Keratinocyte (primary cell): ENCODE data around the gene CAPN14. TPM values are rescaled to one million over a fixed set of nuclear protein-coding genes. Genes with fewer than 3 reads are reported as not detected.

ENCODE experiments used
- DNase-seq: peaks from one replicate; pipeline ENCODE4 v3.0.0-alpha.2; 2011; ENCODE audit warnings: low read depth, missing footprints, low spot score
- FAIRE-seq: peaks from 2 replicates; lab custom pipeline; 2011; peaks lifted over from hg19 to GRCh38; lab: Jason Lieb, UNC
- H2AFZ ChIP-seq: 2 replicates; pipeline ENCODE4 v1.6.0; 2012; ENCODE audit warnings: low read length, control low read depth, inconsistent platforms; ENCODE audit not compliant: control insufficient read depth
- H3K27ac ChIP-seq: 2 replicates; pipeline ENCODE4 v1.5.1; 2011; ENCODE audit warnings: low read length; ENCODE audit not compliant: control insufficient read depth, insufficient read depth
- H3K27me3 ChIP-seq: 3 replicates; pipeline ENCODE4 v1.6.0; 2011; ENCODE audit warnings: low read length; ENCODE audit not compliant: control insufficient read depth, insufficient read depth; ENCODE audit errors: extremely low read depth
- H3K36me3 ChIP-seq, 2 experiments: 2 replicates in 1 of 2; 3 replicates in 1 of 2; pipeline ENCODE4 v1.5.1; 2011; ENCODE audit warnings: low read length in 2 of 2, mild to moderate bottlenecking in 1 of 2; ENCODE audit not compliant: control insufficient read depth in 2 of 2, insufficient read depth in 2 of 2; ENCODE audit errors: extremely low read depth in 1 of 2
- H3K4me1 ChIP-seq: 3 replicates; pipeline ENCODE4 v1.5.1; 2011; ENCODE audit warnings: low read length; ENCODE audit not compliant: control insufficient read depth, insufficient read depth; ENCODE audit errors: extremely low read depth
- H3K4me2 ChIP-seq: 3 replicates; pipeline ENCODE4 v1.6.0; 2011; ENCODE audit warnings: low read depth, low read length; ENCODE audit not compliant: control insufficient read depth, insufficient read depth; ENCODE audit errors: extremely low read depth
- H3K4me3 ChIP-seq, 3 experiments: fragments of 200-600 bp in 1 of 3; sonication (generic) in 1 of 3; 2 replicates in 2 of 3; 3 replicates in 1 of 3; pipeline ENCODE4 v1.5.1; 2011 to 2016; ENCODE audit warnings: low read length in 3 of 3, mild to moderate bottlenecking in 3 of 3, control low read depth in 2 of 3, inconsistent platforms in 1 of 3, low read depth in 1 of 3, mixed read lengths in 1 of 3, mixed run types in 1 of 3, moderate library complexity in 1 of 3; ENCODE audit not compliant: control insufficient read depth in 2 of 3, insufficient read depth in 2 of 3; ENCODE audit errors: extremely low read depth in 1 of 3
- H3K79me2 ChIP-seq: 2 replicates; pipeline ENCODE4 v1.6.0; 2012; ENCODE audit warnings: low read length; ENCODE audit not compliant: control insufficient read depth, insufficient read depth
- H3K9ac ChIP-seq: 3 replicates; pipeline ENCODE4 v1.6.0; 2011; ENCODE audit warnings: low read length; ENCODE audit not compliant: control insufficient read depth, insufficient read depth; ENCODE audit errors: extremely low read depth
- H3K9me1 ChIP-seq: 3 replicates; pipeline ENCODE4 v1.6.0; 2011; ENCODE audit warnings: low read length; ENCODE audit not compliant: control insufficient read depth, insufficient read depth; ENCODE audit errors: extremely low read depth
- H3K9me3 ChIP-seq: 2 replicates; pipeline ENCODE4 v1.5.1; 2012; ENCODE audit warnings: low read depth, low read length; ENCODE audit not compliant: control insufficient read depth
- H4K20me1 ChIP-seq: 3 replicates; pipeline ENCODE4 v1.6.0; 2011; ENCODE audit warnings: low read length; ENCODE audit not compliant: control insufficient read depth, insufficient read depth; ENCODE audit errors: extremely low read depth
- EZH2 ChIP-seq: IDR thresholded peaks from one replicate; pipeline ENCODE4 v1.6.1; 2012; ENCODE audit warnings: inconsistent platforms, mild to moderate bottlenecking, low read length, moderate library complexity
- dilution Hi-C: fragments of 300-500 bp; cut with MboI; formaldehyde crosslinking; loops from one replicate; pipeline ENCODE4 v1.7.0; 2020; ENCODE audit warnings: low sequenced_read_pairs; ENCODE audit not compliant: extremely low pct_ligation_motif_present
- polyA plus RNA-seq, 5 experiments: library from polyadenylated mRNA; depleted of rRNA in 3 of 5; stranded (reverse) in 3 of 5; stranded (forward) in 1 of 5; unstranded in 1 of 5; fragments of >200 nt; gene quantifications; 1 replicate in 1 of 5; 2 replicates in 3 of 5; 3 replicates in 1 of 5; pipeline versions ENCODE4 v1.2.1 to v1.2.3, GENCODE V29; 2011 to 2012; ENCODE audit warnings: missing spikeins in 2 of 5, low read depth in 1 of 5, low replicate concordance in 1 of 5
- TF ChIP-seq, protein P1 (sequence below), 3 experiments: IDR thresholded peaks in 1 of 3; conservative IDR thresholded peaks in 1 of 3; optimal IDR thresholded peaks in 1 of 3; 2 replicates in 2 of 3; 3 replicates in 1 of 3; pipeline versions ENCODE3 to v1.5.1; 2011; ENCODE audit warnings: low read length in 3 of 3, mild to moderate bottlenecking in 3 of 3, moderate library complexity in 2 of 3, control low read depth in 1 of 3, inconsistent platforms in 1 of 3; ENCODE audit not compliant: insufficient read depth in 2 of 3; ENCODE audit errors: extremely low read depth in 1 of 3

Gene CAPN14
- polyA plus RNA-seq, 1 donor (not counting 4 experiments of a cell fraction or from before 2014, with no cell fraction given) = 1.1 TPM

GRCh38 chr2:31251018-31251417, 33.7 kb upstream of the CAPN14 start:
- no peak overlapping the region for H3K4me3 ChIP-seq
- peaks cover 2% of the 10 kb centered on the region for H4K20me1 ChIP-seq
- peaks cover 23% of the 10 kb centered on the region for H3K4me1 ChIP-seq

GRCh38 chr2:31249009-31249690, 31.8 kb upstream of the CAPN14 start:
- H3K36me3 ChIP-seq = no peaks in the 10 kb centered on the region
- TF ChIP-seq, protein P1, sequence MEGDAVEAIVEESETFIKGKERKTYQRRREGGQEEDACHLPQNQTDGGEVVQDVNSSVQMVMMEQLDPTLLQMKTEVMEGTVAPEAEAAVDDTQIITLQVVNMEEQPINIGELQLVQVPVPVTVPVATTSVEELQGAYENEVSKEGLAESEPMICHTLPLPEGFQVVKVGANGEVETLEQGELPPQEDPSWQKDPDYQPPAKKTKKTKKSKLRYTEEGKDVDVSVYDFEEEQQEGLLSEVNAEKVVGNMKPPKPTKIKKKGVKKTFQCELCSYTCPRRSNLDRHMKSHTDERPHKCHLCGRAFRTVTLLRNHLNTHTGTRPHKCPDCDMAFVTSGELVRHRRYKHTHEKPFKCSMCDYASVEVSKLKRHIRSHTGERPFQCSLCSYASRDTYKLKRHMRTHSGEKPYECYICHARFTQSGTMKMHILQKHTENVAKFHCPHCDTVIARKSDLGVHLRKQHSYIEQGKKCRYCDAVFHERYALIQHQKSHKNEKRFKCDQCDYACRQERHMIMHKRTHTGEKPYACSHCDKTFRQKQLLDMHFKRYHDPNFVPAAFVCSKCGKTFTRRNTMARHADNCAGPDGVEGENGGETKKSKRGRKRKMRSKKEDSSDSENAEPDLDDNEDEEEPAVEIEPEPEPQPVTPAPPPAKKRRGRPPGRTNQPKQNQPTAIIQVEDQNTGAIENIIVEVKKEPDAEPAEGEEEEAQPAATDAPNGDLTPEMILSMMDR (optimal IDR thresholded peaks at IDR 0.05 in 1 of 3, IDR thresholded peaks at IDR 0.05 in 1 of 3, conservative IDR thresholded peaks at IDR 0.05 in 1 of 3; ENCODE audit: extremely low read depth in 1 of 3, insufficient read depth in 2 of 3, low read length in 3 of 3) = no peak
- no peak for TF ChIP-seq EZH2
- dilution Hi-C loops = no loop called here

More at GRCh38 chr2:31251018-31251417, 33.7 kb upstream of the CAPN14 start:
- no peaks in the 10 kb centered on the region for H3K9me3 ChIP-seq
- H3K9me1 ChIP-seq = peaks cover 2% of the 10 kb centered on the region
- H2AFZ ChIP-seq = no peak overlapping the region
- no peak overlapping the region for H3K4me2 ChIP-seq
- FAIRE-seq (no peak), DNase-seq (no peak)
- no peak overlapping the region for H3K27ac ChIP-seq
- no peaks in the 10 kb centered on the region for H3K27me3 ChIP-seq
- H3K79me2 ChIP-seq = no peaks in the 10 kb centered on the region
- dilution Hi-C loops = no loop called here
- no peak for TF ChIP-seq EZH2
- TF ChIP-seq, protein P1 (optimal IDR thresholded peaks at IDR 0.05 in 1 of 3, IDR thresholded peaks at IDR 0.05 in 1 of 3, conservative IDR thresholded peaks at IDR 0.05 in 1 of 3; ENCODE audit: extremely low read depth in 1 of 3, insufficient read depth in 2 of 3, low read length in 3 of 3) = no peak
- H3K9ac ChIP-seq = no peak overlapping the region
- no peaks in the 10 kb centered on the region for H3K36me3 ChIP-seq

More at GRCh38 chr2:31249009-31249690, 31.8 kb upstream of the CAPN14 start:
- no peak for DNase-seq
- Histone ChIP-seq H3K27me3 (no peaks in the 10 kb centered on the region), H3K27ac (no peak overlapping the region), H4K20me1 (no peaks in the 10 kb centered on the region), H3K9ac (no peak overlapping the region), H3K4me3 (no peak overlapping the region), H3K9me1 (no peaks in the 10 kb centered on the region), H3K9me3 (no peaks in the 10 kb centered on the region), H2AFZ (no peak overlapping the region), H3K4me1 (peaks cover 11% of the 10 kb centered on the region), H3K4me2 (no peak overlapping the region), H3K79me2 (no peaks in the 10 kb centered on the region)
- FAIRE-seq = no peak
